NCI-H1092 (cell line): ENCODE data around the gene C4A.
A peak's percentile ranks its signal among the peaks of the same experiment; 100 is the strongest.
"Not testable (repeated sequence)": the region's sequence is repeated elsewhere in the genome, so short reads cannot be mapped to it uniquely, and the experiment has no call there.

ENCODE experiments used
- DNase-seq: peaks from one replicate; lab custom pipeline; 2025; lab: John Stamatoyannopoulos, UW

Gene C4A

GRCh38 chr6:31981744-31982143, at the start of gene C4A:
Gene C4A, plus strand, starts transcription at chr6:31982057. Its CDS starts 51 bp downstream, at chr6:31982108.
- not testable (repeated sequence) for DNase-seq

GRCh38 chr6:31932137-31932536, 49.7 kb upstream of the C4A start:
- DNase-seq = not testable (repeated sequence)

- no peak for DNase-seq
Observed at GRCh38 chr6:31933537-31933936, 48.3 kb upstream of the C4A start.

GRCh38 chr6:31935021-31935420, 46.8 kb upstream of the C4A start:
- DNase-seq = no peak

- no peak for DNase-seq
Observed at GRCh38 chr6:31935823-31936222, 46.0 kb upstream of the C4A start.

GRCh38 chr6:31940256-31940664, 41.6 kb upstream of the C4A start:
- no peak for DNase-seq

GRCh38 chr6:31943742-31944141, 38.1 kb upstream of the C4A start:
- DNase-seq = no peak

- DNase-seq = no peak
Observed at GRCh38 chr6:31945154-31945506, 36.7 kb upstream of the C4A start.

GRCh38 chr6:31945507-31946369, 36.1 kb upstream of the C4A start, which contains the start of gene CFB:
Gene CFB, plus strand, starts transcription at chr6:31946095. Its CDS starts 127 bp downstream, at chr6:31946222.
- no peak for DNase-seq

GRCh38 chr6:31946370-31946885, 35.4 kb upstream of the C4A start:
- DNase-seq = no peak

- DNase-seq = no peak
Observed at GRCh38 chr6:31947070-31947675, 34.7 kb upstream of the C4A start.

GRCh38 chr6:31947864-31948263, 34.0 kb upstream of the C4A start:
- DNase-seq = no peak

GRCh38 chr6:31948306-31948705, 33.6 kb upstream of the C4A start:
- DNase-seq = no peak

- no peak for DNase-seq
Observed at GRCh38 chr6:31948753-31949413, 33.0 kb upstream of the C4A start.

- no peak for DNase-seq
Observed at GRCh38 chr6:31949926-31950548, 31.8 kb upstream of the C4A start.

- DNase-seq = peak; percentile 6
Observed at GRCh38 chr6:31952140-31952805, 29.6 kb upstream of the C4A start.

- DNase-seq = no peak
Observed at GRCh38 chr6:31952890-31953289, 29.0 kb upstream of the C4A start.

- no peak for DNase-seq
Observed at GRCh38 chr6:31954511-31954910, 27.3 kb upstream of the C4A start.

GRCh38 chr6:31956796-31957195, 25.1 kb upstream of the C4A start:
- no peak for DNase-seq

GRCh38 chr6:31958412-31958740, 23.5 kb upstream of the C4A start:
- no peak for DNase-seq
